Right kidney (tissue), 1 donor: ENCODE measurements around the gene PTBP3.
"Not testable (repeated sequence)": the region's sequence is repeated elsewhere in the genome, so short reads cannot be mapped to it uniquely, and the experiment has no call there.

Experiments
- DNase-seq: peaks from one replicate; pipeline ENCODE4 v3.0.0-alpha.2; 2016

Gene PTBP3

DNA sequence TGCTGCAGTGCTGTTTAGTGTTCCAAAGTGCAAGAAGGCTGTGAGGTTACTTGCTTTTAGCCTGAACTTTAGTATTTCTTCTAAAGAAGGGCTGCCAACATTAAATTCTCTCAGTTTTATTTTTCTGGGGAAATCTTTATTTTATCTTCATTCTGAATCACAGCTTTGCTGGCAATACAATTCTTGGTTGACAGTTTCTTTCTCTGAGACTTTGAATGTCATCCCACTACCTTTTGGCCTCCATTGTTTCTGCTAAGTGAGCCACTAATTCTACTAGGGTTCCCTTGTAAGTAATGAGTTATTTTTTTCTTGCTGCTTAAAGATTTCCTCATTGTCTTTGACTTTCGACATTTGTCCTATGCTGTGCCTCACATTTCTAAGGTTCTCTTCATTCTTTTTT lies 126.0 kb downstream of the PTBP3 start:
- no peak for DNase-seq

DNA sequence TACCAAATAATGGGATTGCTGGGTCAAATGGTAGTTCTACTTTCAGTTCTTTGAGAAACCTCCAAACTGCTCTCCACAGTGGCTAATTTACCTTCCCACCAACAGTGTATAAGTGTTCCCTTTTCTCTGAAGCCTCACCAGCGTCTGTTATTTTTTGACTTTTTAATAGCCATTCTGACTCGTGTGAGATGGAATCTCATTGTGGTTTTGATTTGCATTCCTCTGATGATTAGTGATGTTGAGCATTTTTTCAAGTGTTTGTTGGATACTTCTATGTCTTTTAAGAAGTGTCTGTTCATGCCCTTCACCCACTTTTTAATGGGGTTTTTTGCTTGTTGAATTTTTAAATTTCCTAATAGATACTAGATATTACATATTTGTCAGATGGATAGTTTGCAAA lies 129.9 kb downstream of the PTBP3 start:
- no peak for DNase-seq

DNA sequence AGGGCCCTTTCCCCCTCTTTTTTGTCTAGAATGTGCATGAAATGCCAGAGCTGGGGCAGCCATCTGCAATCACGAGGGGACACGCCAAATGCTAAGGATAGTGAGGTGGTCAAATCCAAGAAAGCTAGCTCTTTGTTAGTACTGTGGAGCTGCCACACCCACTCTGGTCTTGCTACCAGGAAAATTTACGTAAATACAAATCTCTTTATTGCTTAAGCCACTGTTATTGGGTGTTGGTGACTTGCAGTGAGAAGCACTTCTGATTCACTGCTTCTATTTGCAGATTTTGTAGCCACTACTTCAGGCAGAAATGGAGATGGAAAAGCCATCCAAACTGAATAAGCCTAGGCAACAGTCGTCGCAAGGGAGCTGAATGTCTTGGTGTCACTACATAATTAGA lies 132.7 kb downstream of the PTBP3 start:
- DNase-seq = no peak

DNA sequence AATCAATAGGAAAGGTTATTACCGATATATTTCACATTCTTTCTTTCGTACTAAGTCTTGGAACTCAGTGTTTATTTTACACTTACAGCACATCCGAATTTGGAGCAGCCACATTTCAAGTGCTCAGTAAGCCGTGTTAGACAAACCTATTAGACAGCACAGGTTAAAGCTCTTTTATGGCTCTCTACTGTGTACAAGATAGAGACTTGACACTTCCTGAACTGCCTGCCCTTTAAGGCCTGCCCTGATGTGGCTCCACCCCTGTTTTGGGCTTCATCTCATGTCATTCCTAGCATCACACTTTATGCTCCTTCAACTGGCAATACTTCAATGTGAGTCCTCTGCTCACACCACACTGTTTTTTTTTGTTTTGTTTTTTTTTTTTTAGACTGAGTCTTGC lies 134.8 kb downstream of the PTBP3 start:
- DNase-seq = no peak

DNA sequence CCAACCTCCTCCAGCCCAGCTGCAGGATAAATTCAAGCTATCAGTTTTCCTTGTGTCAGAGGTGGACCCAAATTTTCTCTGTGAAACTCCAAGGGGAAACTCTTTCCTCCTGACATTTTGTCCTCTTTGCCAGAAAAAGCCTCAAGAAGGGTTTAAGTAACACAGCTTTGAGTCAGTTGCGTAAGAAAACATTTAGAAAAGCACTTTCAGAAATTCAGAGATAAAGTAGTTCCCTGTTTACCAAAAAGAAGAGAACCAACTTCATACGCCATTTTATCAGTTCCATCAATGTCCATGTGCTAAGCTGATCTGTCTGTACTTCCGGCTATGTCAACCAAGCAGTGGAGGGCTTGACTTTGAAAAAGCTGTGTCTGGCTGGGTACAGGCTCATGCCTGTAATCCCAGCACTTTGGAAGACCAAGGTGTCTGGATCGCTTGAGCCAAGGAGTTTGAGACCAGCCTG lies 138.4 kb downstream of the PTBP3 start:
- DNase-seq = peak; percentile 37

DNA sequence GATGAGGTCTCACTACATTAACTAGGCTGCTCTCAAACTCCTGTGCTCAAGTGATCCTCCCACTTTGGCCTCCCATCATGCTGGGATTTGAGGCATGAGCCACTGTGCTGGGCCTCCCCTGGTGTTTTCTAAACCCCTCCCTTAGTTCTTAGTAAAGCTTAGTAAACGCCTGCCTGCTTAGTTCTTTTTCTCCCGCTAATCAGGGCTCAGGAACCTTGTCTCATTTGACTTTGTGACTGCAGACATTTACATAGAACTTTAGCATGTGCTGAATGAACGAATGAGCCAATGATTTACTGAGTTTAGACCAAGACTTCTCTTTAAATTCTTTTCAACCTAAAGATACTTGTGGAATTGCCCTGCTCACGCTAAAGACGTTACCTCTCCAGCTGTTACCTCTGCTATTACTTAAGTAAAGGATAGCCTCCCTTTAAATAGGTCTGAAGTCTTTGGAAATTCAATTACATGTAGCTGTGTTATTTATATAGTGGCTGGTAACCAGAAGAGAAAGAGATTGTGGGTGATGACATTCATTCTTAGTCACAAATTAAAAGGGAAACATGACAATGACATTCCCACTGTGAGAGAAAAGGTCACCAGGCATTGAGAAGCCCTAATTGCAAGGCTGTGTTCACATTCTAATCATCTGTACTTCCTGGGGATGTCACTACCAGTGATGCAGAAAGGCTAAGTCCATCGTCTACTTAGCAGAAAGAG lies 139.7 kb downstream of the PTBP3 start:
- DNase-seq = no peak

DNA sequence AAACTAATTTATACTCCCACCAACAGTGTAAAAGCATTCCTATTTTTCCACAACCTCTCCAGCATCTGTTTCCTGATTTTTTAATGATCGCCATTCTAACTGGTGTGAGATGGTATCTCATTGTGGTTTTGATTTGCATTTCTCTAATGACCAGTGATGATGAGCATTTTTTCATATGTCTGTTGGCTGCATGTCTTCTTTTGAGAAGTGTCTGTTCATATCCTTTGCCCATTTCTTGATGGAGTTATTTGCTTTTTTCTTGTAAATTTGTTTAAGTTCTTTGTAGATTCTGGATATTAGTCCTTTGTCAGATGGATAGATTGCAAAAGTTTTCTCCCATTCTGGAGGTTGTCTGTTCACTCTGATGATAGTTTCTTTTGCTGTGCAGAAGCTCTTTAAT lies 143.1 kb downstream of the PTBP3 start:
- DNase-seq = not testable (repeated sequence)

DNA sequence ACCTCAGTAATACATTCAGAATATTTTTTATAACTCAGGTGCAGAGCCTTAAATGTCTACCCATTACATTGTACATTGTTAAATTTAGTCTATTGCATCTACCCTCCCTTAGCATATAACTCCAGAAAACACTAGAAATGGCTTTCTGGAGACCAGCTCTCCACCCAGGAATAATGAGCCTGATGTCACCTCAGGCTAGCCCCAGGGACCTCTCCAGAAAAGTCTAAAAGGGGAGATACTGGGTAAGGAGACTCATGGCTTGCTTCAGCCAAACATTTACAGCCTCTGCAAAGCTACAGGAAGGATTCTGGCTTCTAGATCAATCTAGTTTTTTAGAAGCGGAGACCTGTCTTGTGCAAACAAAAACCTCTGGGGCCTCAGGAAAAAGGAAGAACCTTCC lies 144.5 kb downstream of the PTBP3 start:
- DNase-seq = no peak

DNA sequence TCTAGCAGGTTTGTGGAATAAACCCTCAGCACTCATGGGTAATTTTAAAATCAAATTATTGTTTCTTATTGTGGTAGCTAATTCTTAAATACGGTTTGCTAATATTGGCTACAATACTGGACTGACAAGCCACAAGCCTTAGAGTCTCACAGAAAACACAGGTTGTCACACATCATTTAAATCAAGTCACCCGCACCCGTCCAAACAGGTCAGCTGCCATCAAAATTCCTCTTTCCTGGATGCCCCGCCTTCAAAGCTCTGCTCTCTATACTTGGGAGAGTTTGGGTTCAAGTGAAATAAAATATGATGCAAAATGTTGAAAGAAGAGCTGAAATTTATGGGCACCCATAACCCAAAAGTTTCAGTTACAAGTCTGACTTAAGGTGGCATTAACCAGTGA lies 146.0 kb downstream of the PTBP3 start:
- no peak for DNase-seq

DNA sequence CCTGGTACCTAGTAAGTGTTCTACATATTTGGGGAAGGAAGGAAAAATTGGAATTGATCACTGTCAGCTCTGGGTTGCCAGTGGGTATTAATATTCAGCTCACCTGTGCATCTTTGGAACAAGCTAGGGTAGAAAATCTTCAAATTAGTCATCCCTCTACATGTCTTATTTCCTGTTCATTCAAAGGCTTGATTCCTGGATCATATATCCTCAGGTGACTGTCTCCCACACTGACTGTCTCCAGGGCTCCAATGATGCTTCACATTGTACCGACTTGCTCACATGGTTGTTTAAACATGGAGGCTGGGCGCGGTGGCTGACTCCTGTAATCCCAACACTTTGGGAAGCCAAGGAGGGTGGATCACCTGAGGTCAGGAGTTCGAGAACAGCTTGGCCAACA lies 146.7 kb downstream of the PTBP3 start:
- no peak for DNase-seq

DNA sequence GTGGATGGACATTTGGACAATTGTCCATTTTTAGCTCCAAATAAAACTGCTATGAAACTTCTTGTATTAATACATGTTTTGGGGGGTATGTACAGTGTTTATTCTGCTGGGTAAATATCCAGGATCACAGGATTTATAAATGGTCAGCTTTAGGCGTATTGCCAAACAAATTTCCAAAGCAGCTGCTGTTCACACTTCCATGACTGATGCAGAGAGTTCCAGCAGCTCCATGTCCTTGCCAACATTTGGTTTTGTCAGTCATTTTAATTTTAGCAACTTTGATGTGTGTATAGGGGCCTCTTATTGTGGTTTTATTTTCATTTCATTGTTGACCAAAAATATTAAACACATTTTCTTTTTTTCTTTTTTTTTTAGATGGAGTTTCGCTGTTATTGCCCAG lies 148.5 kb downstream of the PTBP3 start:
- no peak for DNase-seq

DNA sequence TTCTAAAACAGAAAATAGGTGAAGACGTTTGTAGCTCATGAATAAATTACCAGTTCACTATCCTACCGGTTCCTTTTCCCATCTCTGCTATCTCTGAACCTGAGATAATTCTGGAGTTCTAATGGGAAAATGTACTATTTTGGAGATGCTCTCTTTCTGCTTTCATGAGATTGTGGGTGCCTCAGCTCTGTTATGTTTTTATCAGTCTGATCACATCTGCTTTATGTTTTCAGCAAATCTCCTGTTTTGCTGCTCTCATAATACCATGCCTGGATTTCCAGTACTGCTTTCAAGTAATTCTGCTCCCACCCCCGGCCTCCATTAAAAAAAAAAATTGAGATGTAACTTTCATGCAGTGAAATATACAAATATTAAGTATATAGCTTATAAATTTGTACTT lies 149.2 kb downstream of the PTBP3 start:
- DNase-seq = no peak

DNA sequence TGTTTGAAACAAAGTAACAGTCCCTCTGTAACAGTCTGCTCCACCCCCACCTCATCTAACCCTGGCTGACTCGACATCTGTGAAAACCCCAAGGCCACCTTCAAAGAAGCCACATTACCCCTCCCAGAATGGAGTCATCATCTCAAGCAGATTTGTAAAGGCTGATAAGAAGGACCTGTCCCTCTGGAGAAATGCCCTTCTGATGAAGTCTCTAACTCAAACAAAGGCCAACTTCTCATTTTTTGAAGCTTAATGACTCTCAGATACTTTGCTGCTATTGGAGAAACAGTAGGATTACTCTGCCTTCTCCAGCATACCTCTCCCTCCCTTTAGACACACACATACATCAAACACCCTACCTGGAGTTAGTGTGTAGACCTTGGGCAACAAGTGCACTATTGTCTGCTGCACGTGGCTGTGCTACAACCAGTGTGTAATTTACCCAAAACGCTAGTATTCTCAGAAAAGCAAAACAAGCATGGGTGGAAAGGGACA lies 153.0 kb downstream of the PTBP3 start:
- no peak for DNase-seq

DNA sequence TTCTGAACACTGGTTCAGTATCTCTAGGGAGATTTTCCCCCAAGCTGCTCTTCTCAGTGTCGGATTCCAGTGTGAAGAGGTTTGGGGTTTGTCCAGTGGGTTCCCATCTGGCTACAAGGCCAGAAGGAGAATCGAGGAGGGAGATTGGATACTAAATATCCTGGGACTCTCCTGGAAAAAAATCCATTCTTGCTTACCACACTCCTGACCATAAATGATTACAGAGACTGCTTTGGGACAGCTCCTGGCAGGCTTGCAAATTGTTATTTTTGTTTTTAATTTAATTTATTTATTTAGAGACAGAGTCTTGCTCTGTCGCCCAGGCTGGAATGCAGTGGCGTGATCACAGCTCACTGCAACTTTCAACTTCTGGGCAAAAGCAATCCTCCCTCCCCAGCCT lies 153.6 kb downstream of the PTBP3 start:
- no peak for DNase-seq

DNA sequence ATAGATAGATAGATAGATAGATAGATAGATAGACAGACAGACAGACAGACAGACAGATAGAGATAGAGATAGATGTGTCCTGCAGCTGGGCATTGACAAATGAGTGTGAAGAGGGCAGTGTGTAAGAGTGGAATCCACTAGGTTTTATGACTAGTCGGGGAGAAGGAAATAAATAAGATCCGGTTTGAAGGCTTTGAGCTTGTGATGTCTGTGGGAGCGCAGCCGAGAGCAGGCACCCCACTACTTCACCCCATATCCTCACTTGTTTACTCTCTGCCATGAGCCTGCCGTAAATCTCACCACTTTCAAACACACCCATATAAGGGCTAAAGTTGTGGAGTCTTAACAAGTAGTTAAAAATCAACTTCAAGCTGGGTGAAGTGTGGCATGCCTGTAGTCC lies 156.9 kb downstream of the PTBP3 start:
- peak; percentile 53 for DNase-seq

DNA sequence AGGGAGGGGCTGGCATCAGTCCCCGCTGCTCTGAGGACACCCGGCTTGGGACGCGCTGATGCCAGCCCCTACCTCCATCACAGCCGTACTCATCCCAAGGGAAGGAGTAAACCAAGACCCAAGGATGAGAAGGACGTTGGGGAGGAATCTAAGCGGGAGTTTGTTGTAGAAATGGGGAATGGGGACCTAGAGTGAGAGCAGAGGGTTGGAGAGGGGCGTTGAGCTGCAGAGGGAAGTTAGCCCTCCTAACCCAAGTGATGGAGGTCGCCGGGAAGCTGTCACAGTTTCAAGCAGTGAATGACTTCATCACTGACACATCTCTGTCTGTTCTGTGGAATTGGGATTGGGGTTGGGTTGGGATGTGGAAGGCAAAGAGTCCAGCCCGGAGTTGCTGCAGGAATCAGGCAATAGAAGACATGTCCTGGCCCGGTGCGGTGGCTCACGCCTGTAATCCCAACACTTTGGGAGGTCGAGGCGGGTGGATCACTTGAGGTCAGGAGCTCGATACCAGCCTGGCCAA lies 157.6 kb downstream of the PTBP3 start:
- no peak for DNase-seq

DNA sequence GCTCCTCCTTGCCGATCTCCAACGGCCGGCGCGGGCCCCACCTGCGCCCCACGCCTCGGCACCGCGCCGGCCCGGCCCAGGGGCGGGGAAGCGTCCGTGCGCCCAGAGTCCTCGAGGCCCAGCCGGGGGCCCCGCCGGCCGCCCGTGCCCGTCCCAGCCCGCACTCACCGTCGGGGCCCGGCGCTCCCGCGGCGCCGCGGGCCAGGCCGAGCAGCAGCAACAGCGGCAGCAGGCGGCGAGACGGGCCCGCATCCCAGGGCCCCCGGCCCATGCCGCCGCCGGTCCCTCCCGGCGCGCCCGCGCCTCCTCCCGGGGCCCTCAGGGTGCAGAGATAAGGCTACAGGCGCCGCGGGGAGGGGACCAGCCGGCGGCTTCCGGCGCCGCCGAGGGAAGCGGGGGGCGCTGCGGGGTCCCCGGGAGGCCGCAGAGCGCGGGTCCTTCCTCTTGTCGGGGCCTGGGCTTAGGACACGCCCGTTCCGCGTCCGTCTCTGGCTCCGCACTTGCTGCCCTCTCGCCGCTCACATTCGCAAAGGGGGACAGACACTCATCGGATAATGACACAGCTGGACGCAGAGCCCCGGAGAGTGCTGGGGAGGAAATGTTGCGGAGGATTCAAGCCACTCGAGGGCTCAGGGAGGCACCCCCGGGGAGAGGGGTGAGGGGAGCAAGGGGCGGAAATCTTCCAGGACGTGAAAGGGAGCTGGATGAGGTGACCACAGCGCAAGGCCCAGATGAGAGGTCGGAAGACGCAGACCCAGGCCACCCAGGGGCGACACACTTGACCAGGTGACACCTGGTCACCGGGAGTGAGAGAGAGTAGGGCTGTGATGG lies 158.2 kb downstream of the PTBP3 start, which contains the start of gene SUSD1:
SUSD1 (minus strand) TSS at position 333 of the 831 bp plus-strand sequence; CDS start at position 271, 62 bp downstream.
- peak; percentile 80 for DNase-seq

DNA sequence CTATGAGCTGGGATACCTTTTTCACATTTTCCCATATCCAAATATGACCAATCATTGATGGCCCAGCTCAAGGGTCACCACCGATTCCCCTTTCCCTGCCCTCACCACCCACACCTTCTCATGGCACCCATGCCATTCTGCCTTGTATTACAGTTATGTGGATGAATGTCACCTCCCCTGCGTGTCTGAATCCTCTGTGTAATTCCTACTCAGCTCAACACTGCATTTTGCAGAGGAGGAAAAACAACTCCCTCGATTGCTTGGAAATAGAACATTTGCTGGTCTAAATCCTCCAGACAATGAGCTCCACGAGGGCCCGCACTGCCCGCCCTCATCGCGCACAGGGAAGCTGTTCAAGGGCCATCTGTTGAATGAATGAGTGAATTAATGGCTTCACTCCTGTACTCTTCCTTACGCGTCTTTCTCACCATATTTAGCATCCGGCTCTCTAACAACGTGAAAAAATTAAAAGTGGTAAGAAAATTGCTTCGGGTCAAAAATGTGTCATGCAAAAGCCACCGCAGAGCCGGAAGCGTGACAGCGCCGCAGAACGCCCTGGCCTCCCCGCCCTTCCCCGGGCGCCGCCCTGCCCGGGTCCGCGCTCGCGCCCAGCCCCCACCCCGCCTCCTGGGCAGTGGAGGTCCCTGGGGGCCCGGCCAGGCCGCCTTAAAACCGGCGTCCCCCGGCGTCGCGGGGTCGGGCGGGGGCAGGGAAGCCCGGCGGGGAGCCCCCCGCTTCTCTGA lies 159.0 kb downstream of the PTBP3 start:
- DNase-seq = peak; percentile 74

DNA sequence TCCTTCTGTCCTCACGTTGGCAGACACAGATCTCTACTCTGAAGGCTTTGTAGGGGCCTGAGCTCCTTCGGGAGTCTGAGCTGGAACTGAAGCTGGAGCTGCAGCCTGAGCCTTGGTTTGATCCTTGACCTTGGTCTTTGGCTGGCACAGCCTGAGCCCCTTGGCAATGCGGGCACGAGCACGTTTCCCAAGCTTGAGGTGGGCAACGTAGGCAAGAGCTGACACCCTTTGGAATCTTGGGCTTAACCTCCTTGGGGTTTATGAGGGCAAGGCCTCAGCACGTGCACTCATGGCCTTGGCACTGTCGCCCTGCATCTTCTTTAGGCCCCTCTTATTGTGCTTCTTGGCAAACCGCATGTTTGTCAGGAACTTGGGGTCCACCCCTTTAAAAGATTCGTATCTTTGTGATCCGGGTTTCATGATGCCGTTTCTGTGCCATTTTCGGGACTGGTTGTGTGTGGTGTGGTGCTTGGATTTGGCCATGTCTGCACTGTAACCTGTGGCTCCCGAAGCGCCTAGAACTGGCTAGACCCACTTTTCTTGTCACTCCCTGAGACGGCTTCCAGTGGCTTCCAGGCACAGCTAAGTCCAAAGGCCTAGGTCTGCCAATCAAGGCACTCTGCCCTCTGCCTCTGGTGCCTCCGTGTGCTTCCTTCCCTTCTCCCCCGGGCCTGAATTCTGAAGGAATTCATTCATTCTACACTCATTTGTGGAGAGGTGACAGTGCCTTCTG lies 159.8 kb downstream of the PTBP3 start:
- DNase-seq = no peak

DNA sequence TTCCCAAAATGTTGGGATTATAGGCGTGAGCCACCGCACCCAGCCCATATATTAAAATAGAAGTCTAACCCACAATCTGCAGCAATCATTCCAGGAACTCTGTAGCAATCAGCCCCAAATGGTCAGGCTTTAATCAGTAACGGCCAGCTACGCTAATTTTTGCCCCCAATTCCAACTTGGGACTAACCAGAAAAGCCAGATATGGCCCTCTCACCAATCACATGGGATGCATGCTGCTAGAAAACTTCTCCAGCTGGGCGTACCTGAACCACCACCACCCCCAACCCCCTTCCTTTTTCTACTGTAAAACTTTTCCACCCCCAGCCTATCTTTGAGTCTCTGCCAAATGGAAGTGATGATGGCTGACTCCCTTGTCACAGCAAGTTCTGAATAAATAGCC lies 162.5 kb downstream of the PTBP3 start:
- no peak for DNase-seq

DNA sequence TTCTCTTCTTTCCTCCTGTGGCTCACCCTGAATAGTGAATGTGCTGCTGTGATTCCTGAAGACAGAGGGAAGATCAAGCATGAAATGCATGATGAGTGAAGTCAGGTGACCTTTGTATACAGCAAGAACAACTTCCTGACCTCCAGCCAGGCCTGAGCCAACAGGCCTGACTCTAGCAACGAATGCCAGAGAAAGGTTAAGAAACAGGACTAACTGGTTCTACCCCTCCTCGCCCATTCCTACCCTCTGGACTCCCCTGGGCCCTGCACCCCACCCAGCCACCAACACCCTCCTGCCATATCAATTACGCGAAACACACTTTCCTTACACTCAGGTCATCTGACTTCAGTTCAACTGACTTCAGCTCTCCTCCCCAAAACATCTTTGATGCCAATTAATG lies 163.2 kb downstream of the PTBP3 start:
- no peak for DNase-seq

DNA sequence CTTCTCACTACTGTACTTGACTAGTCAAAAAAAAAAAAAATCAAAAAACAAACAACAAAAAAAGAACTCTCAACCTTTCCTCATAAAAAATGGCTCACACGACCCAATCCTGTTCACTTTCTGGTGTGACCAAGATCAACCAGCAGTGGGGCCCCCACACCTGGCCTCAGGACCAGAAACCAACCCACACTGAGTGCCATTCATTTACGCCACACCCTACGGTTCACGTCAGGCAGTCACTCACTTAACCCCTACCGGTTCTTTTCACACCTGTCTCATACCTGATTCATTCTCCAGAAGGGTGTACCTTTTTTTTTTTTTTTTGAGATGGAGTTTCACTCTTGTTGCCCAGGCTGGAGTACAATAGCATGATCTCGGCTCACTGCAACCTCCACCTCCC lies 164.1 kb downstream of the PTBP3 start:
- DNase-seq = no peak
